Thymus (tissue), 11 donors: ENCODE results near the gene RBFA. TPM values are rescaled to one million over a fixed set of nuclear protein-coding genes. Genes with fewer than 3 reads are reported as not detected.
"Not testable (repeated sequence)": the region's sequence is repeated elsewhere in the genome, so short reads cannot be mapped to it uniquely, and the experiment has no call there.

Experiments
- DNase-seq, 9 donors: peaks; one replicate each; pipeline ENCODE4 v3.0.0-alpha.2; 2013; ENCODE audit warnings: low spot score in 9 of 9, low read depth in 6 of 9, missing footprints in 1 of 9
- H3K27ac ChIP-seq, 2 donors: one replicate each; pipeline ENCODE4 v1.5.1; 2013; ENCODE audit warnings: control low read depth in 1 of 2, low read depth in 1 of 2, low read length in 1 of 2, mild to moderate bottlenecking in 1 of 2, moderate library complexity in 1 of 2
- H3K27me3 ChIP-seq, 2 donors: one replicate each; pipeline ENCODE4 v1.5.1; 2013; ENCODE audit warnings: low read length in 1 of 2; ENCODE audit not compliant: control insufficient read depth in 2 of 2, insufficient read depth in 1 of 2
- H3K36me3 ChIP-seq, 2 donors: one replicate each; pipeline ENCODE4 v1.5.1; 2013; ENCODE audit warnings: low read length in 1 of 2, mild to moderate bottlenecking in 1 of 2, moderate library complexity in 1 of 2; ENCODE audit not compliant: control insufficient read depth in 2 of 2, insufficient read depth in 2 of 2
- H3K4me1 ChIP-seq, 2 donors: one replicate each; pipeline ENCODE4 v1.5.1; 2013; ENCODE audit warnings: low read length in 2 of 2; ENCODE audit not compliant: control insufficient read depth in 2 of 2, insufficient read depth in 2 of 2
- H3K4me3 ChIP-seq, 2 donors: one replicate each; pipeline ENCODE4 v1.5.1; 2013; ENCODE audit warnings: low read length in 2 of 2, control low read depth in 1 of 2, mild to moderate bottlenecking in 1 of 2
- H3K9me3 ChIP-seq, 2 donors: one replicate each; pipeline ENCODE4 v1.5.1; 2013; ENCODE audit warnings: low read length in 1 of 2, mild to moderate bottlenecking in 1 of 2; ENCODE audit not compliant: control insufficient read depth in 2 of 2, insufficient read depth in 1 of 2
- WGBS: extraction: QIAGEN DNeasy Blood & Tissue Kit; methylation state at CpG from one replicate; pipeline ENCODE4 v1.1.7; 2013; 5-methylcytosine and 5-hydroxymethylcytosine counted together
- polyA plus RNA-seq: library from polyadenylated mRNA; stranded (reverse); fragments of 200-250 nt; gene quantifications from one replicate; pipeline ENCODE4 v1.2.3, GENCODE V29; 2013
- total RNA-seq: library from RNA; stranded (reverse); fragments of 120-200 nt; gene quantifications from one replicate; pipeline ENCODE4 v1.2.4, GENCODE V29; 2013
- donor health status: healthy.

The RBFA gene
- total and polyA plus RNA-seq, 2 donors = 16.6 to 18.6 TPM

DNA sequence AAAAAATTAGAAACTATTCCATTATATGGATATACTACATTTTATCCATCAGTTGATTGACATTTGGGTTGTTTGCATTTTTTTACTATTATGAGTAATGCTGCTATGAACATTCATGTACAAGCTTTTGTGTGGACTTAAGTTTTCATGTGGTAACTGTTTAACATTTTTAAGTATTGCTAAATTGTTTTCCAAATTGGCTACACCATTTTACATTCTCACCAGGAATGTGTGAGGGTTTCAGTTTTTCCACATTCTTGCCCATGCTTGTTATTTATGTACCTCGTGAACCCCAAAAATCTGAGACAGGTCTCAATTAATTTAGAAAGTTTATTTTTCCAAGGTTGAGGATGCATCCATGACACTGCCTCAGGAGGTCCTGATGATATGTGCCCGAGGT is 42.7 kb upstream of the RBFA start:
- WGBS = 93% methylated on average over 2 of the region's 2 CpGs
- H3K9me3 ChIP-seq = no peaks in the 10 kb centered on the region
- no peaks in the 10 kb centered on the region for H3K36me3 ChIP-seq
- peaks cover 9 to 12% of the 10 kb centered on the region in 2 donors for H3K4me1 ChIP-seq
- H3K27me3 ChIP-seq = no peaks in the 10 kb centered on the region
- no peak overlapping the region for H3K4me3 ChIP-seq
- no peak overlapping the region for H3K27ac ChIP-seq
- DNase-seq = no peak

DNA sequence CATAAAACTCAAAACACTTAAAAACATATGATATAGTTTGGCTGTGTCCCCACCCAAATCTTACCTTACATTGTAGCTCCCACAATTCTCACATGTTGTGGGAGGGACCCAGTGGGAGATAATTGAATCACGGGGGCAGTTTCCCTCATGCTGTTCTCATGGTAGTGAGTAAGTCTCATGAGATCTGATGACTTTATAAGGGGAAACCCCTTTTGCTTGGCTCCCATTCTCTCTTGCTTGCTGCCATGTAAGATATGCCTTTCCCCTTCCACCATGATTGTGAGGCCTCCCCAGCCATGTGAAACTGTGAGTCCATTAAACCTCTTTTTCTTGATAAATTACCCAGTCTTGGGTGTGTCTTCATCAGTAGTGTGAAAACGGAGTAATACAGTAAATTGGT is 34.5 kb upstream of the RBFA start:
- not testable (repeated sequence) for DNase-seq, H3K27me3 ChIP-seq
- WGBS = 94% methylated on average over 2 of the region's 2 CpGs

DNA sequence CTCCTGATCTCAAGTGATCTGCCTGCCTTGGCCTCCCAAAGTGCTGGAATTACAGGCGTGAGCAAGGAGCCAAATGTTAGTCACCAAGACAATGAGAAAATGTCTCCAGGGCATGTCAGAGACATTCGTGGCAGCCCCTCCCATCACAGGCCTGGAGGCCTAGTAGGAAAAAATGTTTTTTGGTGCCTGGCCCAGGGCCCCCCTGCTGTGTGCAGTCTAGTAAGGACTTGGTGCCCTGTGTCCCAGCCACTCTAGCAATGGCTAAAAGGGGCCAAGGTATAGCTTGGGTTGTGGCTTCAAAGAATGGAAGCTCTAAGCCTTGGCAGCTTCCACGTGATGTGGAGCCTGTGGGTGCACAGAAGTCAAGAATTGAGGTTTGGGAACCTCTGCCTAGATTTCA is 33.4 kb upstream of the RBFA start:
- no peak overlapping the region for H3K27ac ChIP-seq
- H3K27me3 ChIP-seq = no peaks in the 10 kb centered on the region
- no peaks in the 10 kb centered on the region for H3K36me3 ChIP-seq
- no peak overlapping the region for H3K4me3 ChIP-seq
- H3K4me1 ChIP-seq = no peaks in the 10 kb centered on the region
- peaks cover 0 to 15% of the 10 kb centered on the region in 2 donors for H3K9me3 ChIP-seq
- DNase-seq = no peak
- 87% methylated on average over 3 of the region's 3 CpGs for WGBS

More for the DNA sequence above, 34.5 kb upstream of the RBFA start:
- H3K27ac ChIP-seq, H3K36me3 ChIP-seq, H3K4me3 ChIP-seq, H3K4me1 ChIP-seq: not testable (repeated sequence)
- H3K9me3 ChIP-seq = peaks cover 0 to 15% of the 10 kb centered on the region in 2 donors

DNA sequence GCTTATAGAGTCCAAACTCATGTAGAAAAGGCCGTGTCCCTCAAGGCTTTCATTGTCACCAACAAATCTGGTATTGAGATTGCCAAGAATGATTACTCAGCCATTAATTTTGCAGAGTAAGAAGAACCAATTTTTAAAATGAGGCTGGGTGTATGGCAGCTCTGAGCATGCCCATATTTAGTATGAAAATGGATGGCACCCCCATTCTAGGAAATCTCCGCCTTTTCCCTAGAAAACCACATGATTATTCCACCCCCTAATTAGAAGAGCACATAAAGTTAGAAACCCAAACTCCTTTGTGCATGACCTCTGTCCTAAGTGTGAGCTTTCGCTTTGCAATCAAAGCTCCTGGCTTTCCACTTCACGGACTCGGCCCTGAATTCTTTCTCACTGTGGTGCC is 31.8 kb upstream of the RBFA start:
- 97% methylated on average over 5 of the region's 5 CpGs for WGBS
- Histone ChIP-seq H3K27ac (no peak overlapping the region), H3K4me1 (no peaks in the 10 kb centered on the region), H3K9me3 (peaks cover 0 to 15% of the 10 kb centered on the region in 2 donors), H3K4me3 (no peak overlapping the region), H3K36me3 (no peaks in the 10 kb centered on the region), H3K27me3 (no peaks in the 10 kb centered on the region)
- DNase-seq = no peak

DNA sequence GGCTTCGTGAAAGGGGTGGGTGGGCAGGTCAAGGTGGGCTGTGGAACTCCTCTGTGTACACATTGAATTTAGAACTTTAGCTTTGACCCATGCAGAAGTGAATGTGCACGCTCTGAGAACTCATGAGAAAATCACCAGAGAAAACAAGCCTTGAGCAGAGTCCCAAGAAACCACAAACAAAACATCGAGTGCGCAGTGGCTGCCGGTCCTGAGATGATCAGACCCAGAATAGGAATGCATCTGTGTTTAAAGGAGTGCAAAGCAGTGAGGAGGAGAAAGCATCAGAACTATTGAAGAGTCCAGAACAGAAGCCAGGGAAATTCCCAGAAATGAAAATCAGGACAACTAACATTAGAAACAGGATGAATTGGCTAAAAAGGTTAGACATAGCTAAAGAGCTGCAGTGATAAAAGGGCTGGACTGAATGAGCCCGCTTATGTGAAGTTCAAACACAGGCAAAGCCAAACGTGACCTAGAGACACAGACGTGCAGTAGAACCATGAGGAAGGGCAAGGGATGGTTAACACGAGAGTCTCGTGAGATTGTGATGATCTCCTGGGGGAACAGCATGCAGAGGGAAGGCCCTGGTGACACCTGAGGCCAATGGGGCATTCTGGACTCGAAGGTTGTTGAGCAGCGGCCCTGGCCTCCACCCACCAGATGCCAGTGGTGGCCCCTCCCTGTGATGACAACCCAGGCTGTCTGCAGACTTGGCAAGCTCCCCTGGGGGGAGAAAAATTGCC is 29.5 kb upstream of the RBFA start:
- WGBS = 92% methylated on average over 12 of the region's 12 CpGs
- H3K4me3 ChIP-seq = no peak overlapping the region
- H3K27me3 ChIP-seq = no peaks in the 10 kb centered on the region
- DNase-seq = no peak
- H3K36me3 ChIP-seq = no peaks in the 10 kb centered on the region
- no peak overlapping the region for H3K27ac ChIP-seq
- H3K9me3 ChIP-seq = peaks cover 0 to 17% of the 10 kb centered on the region in 2 donors
- no peaks in the 10 kb centered on the region for H3K4me1 ChIP-seq

DNA sequence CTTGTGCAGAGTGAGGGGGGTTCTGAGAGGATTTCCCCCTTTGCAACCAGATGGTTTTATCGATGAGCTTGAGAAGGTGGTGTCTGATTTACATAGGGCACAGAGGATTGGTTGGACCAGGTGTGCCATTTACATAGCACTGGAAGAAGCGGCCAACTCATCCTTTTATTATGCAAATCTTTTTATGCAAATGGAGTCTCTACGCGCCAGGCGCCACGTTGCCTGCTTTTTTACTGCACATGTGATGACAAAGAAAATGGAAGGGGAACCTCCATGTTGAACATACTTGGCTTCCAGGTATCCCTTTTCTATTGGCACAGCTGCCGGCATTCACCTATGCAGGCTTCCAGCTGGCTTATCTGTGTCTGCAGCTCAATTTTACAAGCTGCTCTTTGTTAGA is 27.5 kb upstream of the RBFA start:
- no peak for DNase-seq
- Histone ChIP-seq H3K9me3 (peaks cover 0 to 10% of the 10 kb centered on the region in 2 donors), H3K4me1 (no peaks in the 10 kb centered on the region), H3K27me3 (no peaks in the 10 kb centered on the region), H3K36me3 (no peaks in the 10 kb centered on the region), H3K27ac (no peak overlapping the region), H3K4me3 (no peak overlapping the region)
- WGBS = 87% methylated on average over 7 of the region's 7 CpGs

DNA sequence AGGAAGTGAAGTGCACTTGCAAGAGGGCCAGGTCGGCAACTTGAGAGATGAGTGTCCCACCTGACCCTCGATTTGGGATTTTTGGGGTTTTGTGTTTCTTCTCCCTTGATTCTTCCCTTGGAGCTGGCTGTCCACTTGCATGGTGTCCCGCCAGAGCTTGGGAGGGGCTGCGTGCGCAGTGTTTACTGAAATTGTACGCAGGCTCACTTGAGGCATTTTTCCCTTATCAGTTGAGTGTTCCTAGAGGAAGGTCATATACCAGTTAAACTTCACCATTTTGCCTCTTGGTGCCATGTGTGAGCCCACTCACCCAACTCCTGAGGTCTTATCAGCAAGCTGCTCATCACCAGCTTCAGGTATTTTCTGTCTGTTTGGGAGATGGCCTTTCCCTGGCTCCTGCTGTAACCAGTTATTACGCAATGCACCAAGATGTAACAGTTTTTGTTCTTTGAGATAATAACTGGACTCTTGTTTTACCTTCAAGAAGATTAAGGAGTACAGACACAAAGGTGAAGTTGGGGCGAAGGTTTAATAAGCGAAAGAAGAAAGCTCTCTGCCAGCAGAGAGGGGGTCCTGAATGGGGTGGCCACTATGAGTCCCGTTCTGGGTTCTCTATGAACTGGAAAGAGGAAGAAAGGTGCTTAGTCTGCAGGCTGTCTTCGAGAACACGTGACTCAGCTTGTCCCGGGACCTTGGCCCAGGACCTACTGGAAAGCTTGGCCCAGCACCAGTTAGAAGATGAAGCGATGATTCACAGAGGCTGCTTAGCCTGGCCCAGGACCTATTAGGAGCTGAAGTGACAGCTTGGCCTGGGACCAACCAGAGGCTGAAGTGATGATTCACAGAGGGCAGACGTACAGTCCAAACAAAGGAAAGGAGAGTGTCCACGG is 24.3 kb upstream of the RBFA start:
- Histone ChIP-seq H3K27ac (no peak overlapping the region), H3K27me3 (no peaks in the 10 kb centered on the region), H3K9me3 (peaks cover 1 to 21% of the 10 kb centered on the region in 2 donors), H3K4me1 (no peaks in the 10 kb centered on the region), H3K4me3 (no peak overlapping the region), H3K36me3 (no peaks in the 10 kb centered on the region)
- DNase-seq = no peak
- 96% methylated on average over 16 of the region's 16 CpGs for WGBS

DNA sequence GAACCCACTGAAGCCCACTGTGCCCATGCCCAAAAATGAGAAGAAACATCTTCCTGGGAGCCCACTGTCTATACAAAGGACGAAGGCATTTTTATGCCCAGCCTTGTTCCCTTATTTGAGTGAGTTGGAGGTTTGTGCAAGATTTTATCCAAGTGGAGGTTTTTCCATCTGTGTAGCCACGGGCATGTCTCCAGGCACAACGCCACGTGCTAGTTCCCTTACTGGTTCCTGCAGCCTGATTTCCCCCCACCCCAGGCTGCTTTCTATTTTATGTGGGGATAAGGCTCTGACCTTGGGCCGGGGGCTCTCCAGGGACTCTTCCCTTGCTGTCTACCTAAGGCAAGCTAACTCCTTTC is 23.7 kb upstream of the RBFA start:
- DNase-seq = no peak
- Histone ChIP-seq H3K27ac (no peak overlapping the region), H3K4me3 (no peak overlapping the region), H3K36me3 (no peaks in the 10 kb centered on the region), H3K9me3 (peaks cover 1 to 22% of the 10 kb centered on the region in 2 donors), H3K27me3 (no peaks in the 10 kb centered on the region), H3K4me1 (no peaks in the 10 kb centered on the region)
- WGBS = 96% methylated on average over 5 of the region's 5 CpGs

DNA sequence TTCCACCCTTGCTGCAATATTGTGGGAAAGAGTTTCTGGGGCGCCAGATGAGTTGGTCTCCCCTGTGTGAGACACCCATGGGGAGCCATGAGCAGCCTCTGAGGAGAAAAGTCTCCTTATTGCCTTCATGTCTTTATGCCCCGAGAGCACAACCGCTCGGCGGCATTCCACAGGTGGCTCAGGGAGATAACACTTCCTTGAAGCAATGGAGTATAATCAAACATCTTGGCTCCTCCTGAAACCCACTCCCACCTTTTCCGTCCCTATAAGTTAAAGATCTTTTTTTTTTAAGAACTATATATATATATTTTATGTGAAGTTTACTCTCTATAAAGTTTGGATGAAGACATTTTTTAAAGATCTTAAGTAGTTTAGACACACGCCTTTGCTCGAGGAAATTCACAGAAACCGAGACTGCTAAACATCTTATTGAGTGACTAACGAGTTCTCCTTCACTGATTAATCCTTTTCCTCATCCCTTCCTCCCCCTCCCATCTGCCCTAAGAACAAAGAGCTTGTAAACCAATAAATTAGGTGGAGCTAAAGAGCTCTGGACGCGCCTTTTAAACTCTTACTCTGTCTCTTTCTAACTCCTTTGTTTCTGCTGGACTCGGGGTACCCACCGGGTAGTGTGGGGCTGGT is 22.6 kb upstream of the RBFA start:
- H3K9me3 ChIP-seq = peaks cover 1 to 22% of the 10 kb centered on the region in 2 donors
- WGBS = 95% methylated on average over 14 of the region's 14 CpGs
- not testable (repeated sequence) for H3K4me3 ChIP-seq, H3K4me1 ChIP-seq, H3K27ac ChIP-seq, DNase-seq, H3K36me3 ChIP-seq, H3K27me3 ChIP-seq
